SKM-1 (cell line): ENCODE data around the gene NOC2L.

Experiments used
- DNase-seq: peaks from one replicate; lab custom pipeline; 2025; ENCODE audit not compliant: unreplicated experiment; lab: John Stamatoyannopoulos, UW

The NOC2L gene

DNA sequence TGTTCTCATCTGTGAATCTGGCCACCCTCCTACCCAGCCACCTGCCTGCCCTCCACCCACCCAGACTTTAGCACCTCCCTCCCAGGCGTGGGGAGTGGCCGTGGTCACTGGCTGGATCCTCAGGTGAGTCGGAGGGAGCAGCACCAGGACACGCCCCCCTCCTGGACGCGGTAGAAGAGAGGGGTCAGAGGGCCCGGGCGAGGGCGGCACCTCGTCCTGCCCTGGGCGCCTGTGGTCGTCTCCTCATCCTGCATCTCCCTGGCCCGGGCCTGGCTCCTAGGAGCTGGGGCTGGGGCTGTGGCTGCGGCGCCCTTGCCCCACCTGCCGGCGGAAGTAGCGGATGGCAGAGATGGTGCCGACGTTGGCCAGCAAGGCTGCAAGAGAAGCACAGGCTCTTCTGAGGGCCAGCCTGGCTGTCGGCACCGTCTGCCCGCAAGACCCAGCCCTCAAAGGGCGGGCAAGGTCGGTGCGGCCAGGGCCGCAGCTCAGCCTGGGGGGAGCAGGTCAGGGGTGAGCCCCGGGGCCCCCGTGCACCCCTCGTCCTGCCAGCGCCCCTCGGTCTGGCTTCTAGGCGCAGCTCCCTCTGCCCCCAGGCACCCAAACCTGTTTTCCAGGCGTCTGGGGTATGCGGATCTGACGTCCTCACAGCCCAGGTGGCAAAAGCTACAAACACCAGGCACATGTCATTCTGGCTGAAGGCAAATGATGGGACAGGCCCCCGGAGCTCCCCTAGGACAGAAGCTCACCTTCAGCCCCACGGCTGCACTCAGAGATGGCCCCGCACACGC lies 17.0 kb upstream of the NOC2L start:
- peak; percentile 28 for DNase-seq

GRCh38 chr1:975365-975764 lies 16.3 kb upstream of the NOC2L start:
- DNase-seq, result no peak

GRCh38 chr1:974687-975328 lies 15.8 kb upstream of the NOC2L start:
- DNase-seq, result no peak

DNA sequence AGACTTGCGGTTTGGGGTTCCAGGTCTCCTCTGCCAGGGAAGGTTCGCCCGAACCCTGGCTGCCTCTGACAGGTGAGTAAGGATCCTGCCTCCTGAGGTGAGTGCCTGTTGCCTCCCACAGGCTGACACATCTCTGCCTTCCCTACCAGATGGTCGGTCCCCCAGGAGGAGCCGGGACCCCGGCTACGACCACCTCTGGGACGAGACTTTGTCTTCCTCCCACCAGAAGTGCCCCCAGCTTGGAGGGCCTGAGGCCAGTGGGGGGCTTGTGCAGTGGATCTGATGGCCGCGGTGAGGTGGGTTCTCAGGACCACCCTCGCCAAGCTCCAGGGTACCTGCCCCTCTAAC lies 15.2 kb upstream of the NOC2L start:
- no peak for DNase-seq

- DNase-seq, result no peak
Measured at GRCh38 chr1:973459-974292, 14.6 kb upstream of the NOC2L start.

DNA sequence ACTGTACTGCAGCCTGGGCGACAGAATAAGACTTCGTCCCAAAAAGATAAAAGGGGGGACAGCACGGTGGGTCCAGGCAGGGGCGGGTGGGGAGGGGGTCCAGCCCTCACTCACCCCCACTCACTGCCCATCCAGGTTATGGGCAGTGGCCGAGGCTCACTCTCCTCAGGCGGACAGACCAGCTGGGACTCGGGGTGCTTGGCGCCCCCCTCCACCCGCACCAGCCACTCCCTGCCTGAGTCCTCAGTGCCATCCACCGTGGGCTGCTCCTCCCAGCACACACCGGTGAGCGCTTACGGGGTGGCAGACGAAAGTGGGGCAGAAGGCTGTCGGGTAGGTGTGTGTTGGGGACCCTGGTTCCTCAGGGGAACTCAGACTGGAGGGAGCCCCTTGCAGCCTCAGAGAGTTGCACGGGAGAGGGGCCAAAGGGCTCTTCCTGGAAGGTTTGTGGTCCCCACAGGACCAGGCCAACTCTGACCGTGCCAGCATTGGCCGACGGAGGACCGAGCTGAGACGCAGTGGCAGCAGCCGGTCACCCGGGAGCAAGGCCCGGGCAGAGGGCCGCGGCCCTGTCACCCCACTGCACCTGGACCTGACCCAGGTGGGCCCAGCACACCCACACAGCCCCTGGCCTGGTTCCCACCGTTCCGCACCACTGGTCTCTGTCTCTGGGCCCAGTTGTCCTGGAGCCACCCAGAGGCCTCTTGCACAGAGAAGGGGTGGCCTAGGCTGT lies 13.8 kb upstream of the NOC2L start:
- no peak for DNase-seq

DNA sequence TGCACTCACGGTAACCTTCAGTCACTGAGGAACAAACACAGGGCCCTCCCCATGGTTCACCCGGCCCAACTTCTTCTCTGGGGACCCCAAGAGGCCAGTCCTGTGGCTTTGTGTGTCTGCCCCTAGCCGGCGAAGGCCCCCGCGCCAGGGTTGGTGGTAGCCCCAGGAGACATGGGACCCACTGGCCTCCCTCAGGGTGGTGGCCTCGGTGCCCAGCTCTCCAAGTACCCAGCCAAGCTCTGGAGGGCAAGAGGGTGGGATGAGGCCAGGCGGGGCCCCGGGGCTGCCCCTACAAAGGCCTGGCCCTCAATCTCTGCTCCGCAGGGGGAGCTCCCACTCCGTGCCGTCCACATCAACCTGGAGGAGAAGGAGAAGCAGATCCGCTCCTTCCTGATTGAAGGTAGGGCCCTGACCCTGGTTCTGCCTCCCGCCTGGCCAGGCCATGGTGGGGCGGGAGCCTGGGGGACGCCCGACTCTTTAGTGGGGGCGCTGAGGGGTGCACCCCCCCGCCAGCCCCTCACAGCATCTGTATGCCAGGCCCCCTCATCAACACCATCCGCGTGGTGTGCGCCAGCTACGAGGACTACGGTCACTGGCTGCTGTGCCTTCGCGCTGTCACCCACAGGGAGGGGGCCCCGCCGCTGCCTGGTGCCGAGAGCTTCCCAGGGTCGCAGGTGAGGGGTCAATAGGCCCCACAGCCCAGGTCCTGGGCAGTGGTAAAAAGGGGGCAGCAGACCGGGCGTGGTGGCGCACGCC lies 12.9 kb upstream of the NOC2L start:
- no peak for DNase-seq

GRCh38 chr1:970973-971730 lies 12.1 kb upstream of the NOC2L start:
- no peak for DNase-seq

GRCh38 chr1:970242-970972 lies 11.4 kb upstream of the NOC2L start:
- DNase-seq, result no peak

- no peak for DNase-seq
Measured at GRCh38 chr1:969260-969855, 10.3 kb upstream of the NOC2L start.

DNA sequence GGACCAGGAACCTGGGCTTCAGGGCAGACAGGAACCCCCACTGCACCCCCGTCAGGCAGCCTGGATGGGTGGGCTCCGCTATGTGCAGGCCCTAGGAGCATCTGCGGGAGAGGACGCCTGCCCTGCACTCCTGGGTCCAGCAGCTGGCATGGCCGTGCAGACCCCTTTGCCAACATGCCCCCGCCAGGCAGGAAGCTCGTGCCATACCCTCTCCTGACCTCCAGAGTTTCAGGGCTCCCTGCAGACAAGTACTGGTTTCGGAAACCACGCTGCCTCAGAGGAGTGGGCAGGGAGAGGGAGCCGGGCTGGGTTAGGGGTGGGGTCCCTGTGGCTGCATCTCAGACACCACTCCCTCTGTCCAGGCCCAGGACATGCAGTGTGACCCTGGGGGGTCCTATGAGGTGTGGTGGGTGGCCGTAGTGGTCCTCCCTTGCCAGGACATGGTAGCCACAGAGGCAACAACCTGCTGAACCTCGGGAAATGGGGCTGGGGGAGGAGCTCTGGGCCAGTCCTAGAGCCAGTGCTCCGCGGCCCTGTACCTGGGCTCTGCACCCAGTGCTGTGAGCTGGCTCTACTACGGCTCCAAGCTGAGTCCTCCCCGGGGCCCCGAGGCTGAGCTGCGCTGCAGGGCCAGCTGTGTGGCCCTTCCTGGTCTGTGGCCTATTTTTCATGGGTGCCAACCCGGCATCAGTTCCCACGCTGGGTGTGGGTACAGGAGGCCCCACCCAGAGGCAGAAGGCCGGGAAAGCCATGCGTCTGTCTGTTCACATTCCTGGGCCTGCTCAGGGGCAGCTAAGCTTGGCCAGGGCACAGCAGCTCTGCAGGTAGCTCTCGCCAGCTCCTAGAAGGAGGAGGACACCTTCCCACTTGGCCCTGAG lies 8.6 kb upstream of the NOC2L start:
- DNase-seq, result no peak

- DNase-seq, result no peak
Measured at GRCh38 chr1:966704-967300, 7.7 kb upstream of the NOC2L start.

GRCh38 chr1:966135-966703 lies 7.2 kb upstream of the NOC2L start, which contains the start of gene PLEKHN1:
TSS of gene PLEKHN1 (plus strand) at chr1:966482. CDS start at chr1:966532, 50 bp downstream.
- DNase-seq, result no peak

DNA sequence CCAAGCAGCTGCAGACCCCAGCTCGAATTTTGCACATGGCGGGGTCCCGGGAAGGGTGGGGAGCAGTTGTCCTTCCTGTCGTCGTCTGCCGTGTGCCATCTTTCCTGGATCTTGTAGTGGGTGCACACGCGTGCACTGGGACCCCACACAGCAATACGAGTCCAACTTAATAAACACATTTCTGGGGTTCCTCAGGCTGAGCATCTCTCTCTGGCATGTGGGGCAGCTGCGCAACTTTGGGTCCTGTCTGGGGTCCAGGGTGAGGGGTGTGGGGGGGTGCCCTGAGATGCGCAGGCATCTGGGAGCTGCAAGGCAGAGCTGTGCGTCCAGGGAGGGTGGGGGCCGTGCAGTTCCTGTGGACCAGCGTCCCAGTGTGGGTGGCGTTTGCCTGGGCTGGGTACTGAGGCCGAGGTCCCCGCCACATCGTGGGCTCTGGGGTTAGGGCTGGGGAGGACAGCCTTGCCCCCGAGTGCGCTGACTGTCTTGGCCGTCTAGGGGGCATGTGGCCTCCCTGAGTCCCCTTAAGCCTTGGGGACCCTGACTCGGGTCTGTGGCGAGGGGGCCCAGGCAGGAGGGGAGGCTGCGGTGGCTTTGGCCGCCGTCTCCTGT lies 6.6 kb upstream of the NOC2L start:
- no peak for DNase-seq

DNA sequence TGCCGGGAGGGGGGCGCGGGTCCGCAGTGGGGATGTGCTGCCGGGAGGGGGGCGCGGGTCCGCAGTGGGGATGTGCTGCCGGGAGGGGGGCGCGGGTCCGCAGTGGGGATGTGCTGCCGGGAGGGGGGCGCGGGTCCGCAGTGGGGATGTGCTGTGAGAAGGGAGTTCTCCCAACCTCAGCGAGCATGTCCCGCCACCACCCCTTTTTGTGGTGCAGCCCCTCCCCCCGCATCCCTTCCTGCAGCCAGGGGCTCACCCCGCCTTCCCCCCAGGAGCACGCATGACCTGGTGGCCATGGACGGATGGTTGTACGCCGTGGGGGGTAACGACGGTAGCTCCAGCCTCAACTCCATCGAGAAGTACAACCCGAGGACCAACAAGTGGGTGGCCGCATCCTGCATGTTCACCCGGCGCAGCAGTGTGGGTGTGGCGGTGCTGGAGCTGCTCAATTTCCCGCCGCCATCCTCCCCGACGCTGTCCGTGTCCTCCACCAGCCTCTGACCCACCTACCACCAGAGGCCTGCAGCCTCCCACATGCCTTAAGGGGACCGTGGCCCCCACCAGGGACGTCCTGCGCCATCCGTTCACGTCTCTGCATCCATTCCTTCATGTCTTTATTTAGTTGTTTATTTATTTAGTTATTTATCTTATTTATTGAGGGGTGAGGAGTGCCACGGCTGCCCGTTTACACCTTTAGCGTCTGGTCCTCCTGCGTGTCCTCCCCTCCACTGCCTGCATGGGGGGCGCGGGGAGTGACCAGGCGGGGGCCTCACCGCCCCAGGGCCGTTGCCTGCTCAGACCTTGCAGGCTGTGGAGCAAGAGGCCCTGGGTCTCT lies 5.9 kb upstream of the NOC2L start:
- no peak for DNase-seq
